GM21717 (cell line): ENCODE results near the gene EVI5L.
"Not testable (repeated sequence)": the region's sequence is repeated elsewhere in the genome, so short reads cannot be mapped to it uniquely, and the experiment has no call there.

Experiments
- ATAC-seq: cut with Tn5 transposase; IDR thresholded peaks from one replicate; pipeline ENCODE4 v1.9.1; 2021; ENCODE audit warnings: mild to moderate bottlenecking, moderate library complexity; ENCODE audit not compliant: unreplicated experiment

Gene EVI5L

GRCh38 chr19:7871437-7872305 is 41.7 kb downstream of the EVI5L start:
- ATAC-seq, result no peak

- no peak for ATAC-seq
Measured at GRCh38 chr19:7872306-7873204, 42.5 kb downstream of the EVI5L start.

GRCh38 chr19:7873304-7874075 is 43.5 kb downstream of the EVI5L start:
- no peak for ATAC-seq

GRCh38 chr19:7874076-7874896 is 44.3 kb downstream of the EVI5L start, which contains the start of gene PRR36:
TSS of gene PRR36 (minus strand) at chr19:7874390. CDS start at chr19:7873689, 701 bp downstream.
- ATAC-seq, result no peak

- no peak for ATAC-seq
Measured at GRCh38 chr19:7874897-7875273, 44.9 kb downstream of the EVI5L start.

- no peak for ATAC-seq
Measured at GRCh38 chr19:7877249-7877836, 47.3 kb downstream of the EVI5L start.

- no peak for ATAC-seq
Measured at GRCh38 chr19:7879111-7879807, 49.2 kb downstream of the EVI5L start.

GRCh38 chr19:7879836-7880235 is 49.8 kb downstream of the EVI5L start:
- no peak for ATAC-seq

- ATAC-seq, result no peak
Measured at GRCh38 chr19:7881910-7882309, 51.9 kb downstream of the EVI5L start.

- ATAC-seq, result no peak
Measured at GRCh38 chr19:7883105-7883504, 53.1 kb downstream of the EVI5L start.

- no peak for ATAC-seq
Measured at GRCh38 chr19:7883796-7884570, 54.0 kb downstream of the EVI5L start.

GRCh38 chr19:7885818-7886217 is 55.8 kb downstream of the EVI5L start:
- ATAC-seq, result no peak

GRCh38 chr19:7887408-7888144 is 57.6 kb downstream of the EVI5L start:
- ATAC-seq, result no peak

GRCh38 chr19:7888145-7888825 is 58.3 kb downstream of the EVI5L start, which contains the start of gene LRRC8E:
TSS of gene LRRC8E (plus strand) at chr19:7888510. CDS start at chr19:7895604, 7,094 bp downstream.
- no peak for ATAC-seq

GRCh38 chr19:7888826-7889217 is 58.8 kb downstream of the EVI5L start:
- no peak for ATAC-seq

- ATAC-seq, result not testable (repeated sequence)
Measured at GRCh38 chr19:7893362-7894101, 63.5 kb downstream of the EVI5L start.
